HCT116 (cell line): Measurements from ENCODE around the gene SOHLH2. TPM values are rescaled to one million over a fixed set of nuclear protein-coding genes. Genes with fewer than 3 reads are reported as not detected.

Source experiments
- ATAC-seq: fragments of 200-7000 bp; cut with Tn5 transposase; 2 replicates; pipeline ENCODE4 v1.9.1; 2020; ENCODE audit warnings: mild to moderate bottlenecking, moderate library complexity
- BruUV-seq: library from RNA; stranded (reverse); fragments of 400-500 nt; replicated peaks from 2 replicates; lab custom pipeline; 2021; lab: Mats Ljungman, UMichigan
- CTCF ChIA-PET: fragments of 300-600 bp; sonication (Branson Sonifier 250); formaldehyde crosslinking; loops from one replicate; lab custom pipeline; 2021; ENCODE audit warnings: antibody characterized with exemption; lab: Charles Lee
- POLR2A ChIA-PET: fragments of 300-600, 350-600 bp; sonication (Branson Sonifier 250); formaldehyde crosslinking; loops from one replicate; lab custom pipeline; 2021; ENCODE audit warnings: antibody characterized with exemption; lab: Charles Lee
- RAD21 ChIA-PET, 2 experiments: fragments of 300-600 bp; sonication (Branson Sonifier 250); formaldehyde crosslinking; loops; one replicate each; lab custom pipeline; 2023; ENCODE audit warnings: low total read pairs in 2 of 2; ENCODE audit not compliant: uncharacterized antibody in 2 of 2, unreplicated experiment in 2 of 2, low non-redundant PET in 1 of 2; lab: Charles Lee
- DNase-seq: peaks from one replicate; pipeline ENCODE4 v3.0.0-alpha.2; 2010; ENCODE audit warnings: low read depth, low spot score
- H2AFZ ChIP-seq: fragments of 200-600 bp; shearing (Covaris generic), sonication (generic); 2 replicates; pipeline ENCODE4 v1.6.1; 2017; ENCODE audit warnings: low read depth, mixed run types, mixed read lengths, antibody characterized with exemption, low read length; ENCODE audit not compliant: poor library complexity, severe bottlenecking
- H3K27ac ChIP-seq: 2 replicates; pipeline ENCODE4 v1.5.1; 2012; ENCODE audit warnings: low read depth, low read length
- H3K27me3 ChIP-seq: fragments of 200-600 bp; sonication (generic); 2 replicates; pipeline ENCODE4 v1.6.1; 2016; ENCODE audit warnings: mixed run types, low read length, mixed read lengths; ENCODE audit not compliant: insufficient read depth
- H3K36me3 ChIP-seq, 2 experiments: fragments of 200-500 bp in 1 of 2; fragments of 200-600 bp in 1 of 2; sonication (Bioruptor generic) in 1 of 2; sonication (generic) in 1 of 2; 2 replicates each; pipeline versions ENCODE4 v1.5.1 to v1.6.1; 2014 to 2016; ENCODE audit warnings: low read length in 2 of 2, inconsistent platforms in 1 of 2, mixed read lengths in 1 of 2, mixed run types in 1 of 2; ENCODE audit not compliant: insufficient read depth in 2 of 2, control insufficient read depth in 1 of 2
- H3K4me1 ChIP-seq, 2 experiments: fragments of 200-600 bp in 1 of 2; sonication (generic) in 1 of 2; 2 replicates each; pipeline versions ENCODE4 v1.5.1 to v1.6.1; 2012 to 2017; ENCODE audit warnings: low read length in 2 of 2, inconsistent platforms in 1 of 2, mild to moderate bottlenecking in 1 of 2, mixed read lengths in 1 of 2, mixed run types in 1 of 2, moderate library complexity in 1 of 2; ENCODE audit not compliant: insufficient read depth in 2 of 2, control insufficient read depth in 1 of 2
- H3K4me2 ChIP-seq: fragments of 200-600 bp; sonication (generic); 2 replicates; pipeline ENCODE4 v1.6.1; 2017; ENCODE audit warnings: mixed run types, low read length, mixed read lengths
- H3K4me3 ChIP-seq, 2 experiments: fragments of 200-600 bp in 1 of 2; sonication (generic) in 1 of 2; replicated peaks in 1 of 2; 2 replicates each; pipeline ENCODE4 v1.5.1; 2011 to 2016; ENCODE audit warnings: low read length in 2 of 2, control low read depth in 1 of 2, low read depth in 1 of 2, mild to moderate bottlenecking in 1 of 2, mixed read lengths in 1 of 2, mixed run types in 1 of 2
- H3K79me2 ChIP-seq: fragments of 200-600 bp; sonication (generic); 2 replicates; pipeline ENCODE4 v1.6.1; 2017; ENCODE audit warnings: mild to moderate bottlenecking, mixed run types, low read length, moderate library complexity, mixed read lengths; ENCODE audit not compliant: insufficient read depth
- H3K9ac ChIP-seq: fragments of 200-600 bp; sonication (generic); 2 replicates; pipeline ENCODE4 v1.6.1; 2016; ENCODE audit warnings: low read length, mixed read lengths
- H3K9me2 ChIP-seq: fragments of 200-600 bp; sonication (generic), shearing (Covaris generic); 2 replicates; pipeline ENCODE4 v1.6.1; 2017; ENCODE audit warnings: mixed run types, mild to moderate bottlenecking, moderate library complexity; ENCODE audit not compliant: insufficient read depth
- H3K9me3 ChIP-seq, 2 experiments: fragments of 200-500 bp in 1 of 2; fragments of 200-600 bp in 1 of 2; sonication (Bioruptor generic) in 1 of 2; sonication (generic) in 1 of 2; 2 replicates each; pipeline ENCODE4 v1.6.1; 2014 to 2017; ENCODE audit warnings: low read length in 2 of 2, mixed read lengths in 2 of 2, inconsistent platforms in 1 of 2, low read depth in 1 of 2, mild to moderate bottlenecking in 1 of 2, mixed run types in 1 of 2, moderate library complexity in 1 of 2; ENCODE audit not compliant: control insufficient read depth in 1 of 2, insufficient read depth in 1 of 2
- H4K20me1 ChIP-seq: fragments of 200-600 bp; sonication (generic), shearing (Covaris generic); 2 replicates; pipeline ENCODE4 v1.6.1; 2017; ENCODE audit warnings: mixed run types, mild to moderate bottlenecking, moderate library complexity; ENCODE audit not compliant: insufficient read depth
- CBX3 ChIP-seq: IDR thresholded peaks from 2 replicates; pipeline ENCODE4 v1.6.1; 2012; ENCODE audit warnings: low read depth
- CEBPB ChIP-seq: IDR thresholded peaks from 2 replicates; pipeline ENCODE4 v1.6.1; 2012; ENCODE audit warnings: low read depth
- ELF1 ChIP-seq: IDR thresholded peaks from 2 replicates; pipeline ENCODE4 v1.6.1; 2012; ENCODE audit warnings: low read depth, borderline replicate concordance
- EZH2 ChIP-seq: fragments of 200-600 bp; sonication (generic); IDR thresholded peaks from 2 replicates; pipeline ENCODE4 v1.6.1; 2017; ENCODE audit warnings: antibody characterized with exemption, mixed run types
- EZH2phosphoT487 ChIP-seq: fragments of 200-600 bp; IDR thresholded peaks from 2 replicates; pipeline ENCODE4 v1.6.1; 2018; ENCODE audit warnings: antibody characterized with exemption, borderline replicate concordance
- JUND ChIP-seq: IDR thresholded peaks from 2 replicates; pipeline ENCODE4 v1.6.1; 2012
- POLR2A ChIP-seq: IDR thresholded peaks from 2 replicates; pipeline ENCODE4 v1.7.0; 2011; ENCODE audit warnings: borderline replicate concordance; ENCODE audit not compliant: insufficient read depth, insufficient read length; ENCODE audit errors: extremely low read depth
- RAD21 ChIP-seq: IDR thresholded peaks from 2 replicates; pipeline ENCODE4 v1.6.1; 2012; ENCODE audit warnings: low read depth, mild to moderate bottlenecking
- SIN3A ChIP-seq: IDR thresholded peaks from 2 replicates; pipeline ENCODE4 v1.6.1; 2012; ENCODE audit warnings: low read depth
- SRF ChIP-seq: IDR thresholded peaks from 2 replicates; pipeline ENCODE4 v1.6.1; 2012; ENCODE audit warnings: low read depth
- TCF7L2 ChIP-seq: IDR thresholded peaks from 2 replicates; pipeline ENCODE4 v1.7.0; 2011; ENCODE audit warnings: borderline replicate concordance, inconsistent platforms; ENCODE audit not compliant: insufficient read depth, insufficient read length; ENCODE audit errors: extremely low read depth
- YY1 ChIP-seq: IDR thresholded peaks from 2 replicates; pipeline ENCODE4 v1.6.1; 2011; ENCODE audit warnings: low read length, low read depth, moderate library complexity, mild to moderate bottlenecking; ENCODE audit not compliant: insufficient replicate concordance; ENCODE audit errors: extremely low read depth
- ZBTB33 ChIP-seq: IDR thresholded peaks from 2 replicates; pipeline ENCODE4 v1.6.1; 2011; ENCODE audit warnings: mild to moderate bottlenecking, low read length, moderate library complexity; ENCODE audit not compliant: insufficient replicate concordance; ENCODE audit errors: extremely low read depth
- ZFX ChIP-seq: fragments of 450-650 bp; IDR thresholded peaks from 2 replicates; pipeline ENCODE4 v1.6.1; 2017
- ZNF274 ChIP-seq: fragments of 200-500 bp; sonication (Bioruptor generic); IDR thresholded peaks from 2 replicates; pipeline ENCODE4 v1.6.1; 2014; ENCODE audit warnings: mild to moderate bottlenecking, low read depth, low read length, inconsistent platforms
- intact Hi-C: fragments of 100-400 bp; cut with micrococcal nuclease; formaldehyde crosslinking; loops from 2 replicates; pipeline ENCODE4 v1.10.0; 2022
- total RNA-seq: library from RNA; stranded (reverse); gene quantifications from one replicate; pipeline ENCODE4 v1.2.1, GENCODE V29; 2021; ENCODE audit not compliant: unreplicated experiment

The SOHLH2 gene
- total RNA-seq, 1 experiment from 2014 or later = not detected

- CTCF ChIA-PET = no interaction called here
- Histone ChIP-seq H3K79me2 (no peaks in the 10 kb centered on the region), H3K27me3 (no peaks in the 10 kb centered on the region), H4K20me1 (no peaks in the 10 kb centered on the region), H3K27ac (no peak overlapping the region), H3K4me3 (no peak overlapping the region), H2AFZ (no peak overlapping the region), H3K9ac (no peak overlapping the region), H3K9me2 (no peaks in the 10 kb centered on the region), H3K36me3 (no peaks in the 10 kb centered on the region), H3K9me3 (peaks cover 0 to 12% of the 10 kb centered on the region in 2 experiments; a peak in 2 of 4 replicates), H3K4me2 (no peak overlapping the region), H3K4me1 (no peaks in the 10 kb centered on the region)
- RAD21 ChIA-PET = no interaction called here
- POLR2A ChIA-PET = no interaction called here
- ATAC-seq (no peak), DNase-seq (no peak)
- TF ChIP-seq TCF7L2 (no peak), EZH2 (no peak), ZNF274 (no peak), JUND (no peak), ZFX (no peak), EZH2phosphoT487 (no peak), YY1 (no peak), POLR2A (no peak), ZBTB33 (no peak), SRF (no peak), SIN3A (no peak), CBX3 (no peak), CEBPB (no peak), ELF1 (no peak), RAD21 (no peak)
- intact Hi-C loops = no loop called here
- no TSS peak for BruUV-seq
These were observed 28.4 kb upstream of the SOHLH2 start for GRCh38 chr13:36242761-36243160.
